GM12878 (cell line): ENCODE results near the gene ISM1.

ENCODE experiments used
- ATF3 ChIP-seq: IDR thresholded peaks from 2 replicates; pipeline ENCODE4 v1.6.1; 2011; ENCODE audit warnings: low read depth, mild to moderate bottlenecking, low read length, moderate library complexity, borderline replicate concordance; ENCODE audit errors: extremely low read depth
- BHLHE40 ChIP-seq, 2 experiments: fragments of 450-650 bp in 1 of 2; IDR thresholded peaks; 2 replicates each; pipeline ENCODE4 v1.6.1; 2011 to 2017; ENCODE audit warnings: low read depth in 2 of 2, borderline replicate concordance in 1 of 2, improper control_type of control experiment in 1 of 2, low read length in 1 of 2, mild to moderate bottlenecking in 1 of 2
- CTCF ChIP-seq, 3 experiments: IDR thresholded peaks in 2 of 3; conservative IDR thresholded peaks in 1 of 3; 2 replicates each; pipeline ENCODE4 v1.5.1; 2011; ENCODE audit warnings: low read depth in 3 of 3, low read length in 3 of 3, mild to moderate bottlenecking in 3 of 3, control low read depth in 2 of 3, moderate library complexity in 2 of 3, inconsistent platforms in 1 of 3, mixed read lengths in 1 of 3; ENCODE audit not compliant: control insufficient read depth in 2 of 3, insufficient read depth in 1 of 3; ENCODE audit errors: extremely low read depth in 1 of 3
- E2F8 ChIP-seq: fragments of 450-650 bp; IDR thresholded peaks from 2 replicates; pipeline ENCODE4 v1.6.1; 2018; ENCODE audit warnings: mild to moderate bottlenecking, low read depth, moderate library complexity; ENCODE audit not compliant: partially characterized antibody
- EZH2 ChIP-seq: IDR thresholded peaks from 2 replicates; pipeline ENCODE4 v1.6.1; 2012; ENCODE audit warnings: low read depth, mild to moderate bottlenecking, control low read depth, inconsistent platforms, low read length, borderline replicate concordance; ENCODE audit not compliant: control insufficient read depth
- POLR2AphosphoS5 ChIP-seq: IDR thresholded peaks from 2 replicates; pipeline ENCODE4 v1.6.1; 2011; ENCODE audit warnings: mild to moderate bottlenecking, low read length, inconsistent platforms
- SMAD5 ChIP-seq: IDR thresholded peaks from 2 replicates; pipeline ENCODE4 v1.6.1; 2016; ENCODE audit warnings: antibody characterized with exemption, low read depth
- SREBF1 ChIP-seq: IDR thresholded peaks from 2 replicates; pipeline ENCODE4 v1.6.1; 2012; ENCODE audit warnings: mild to moderate bottlenecking, low read length
- USF2 ChIP-seq: IDR thresholded peaks from 2 replicates; pipeline ENCODE4 v1.6.1; 2011; ENCODE audit warnings: low read depth, low read length, improper control_type of control experiment, borderline replicate concordance
- ZBTB40 ChIP-seq: fragments of 450-650 bp; IDR thresholded peaks from 2 replicates; pipeline ENCODE4 v1.6.1; 2016; ENCODE audit warnings: mild to moderate bottlenecking, moderate library complexity, borderline replicate concordance

GRCh38 chr20:13313201-13313600, 92.1 kb downstream of the ISM1 start:
- TF ChIP-seq USF2 (no peak), SMAD5 (no peak), EZH2 (no peak), POLR2AphosphoS5 (no peak), CTCF (IDR thresholded peaks at IDR 0.05 in 2 of 3, conservative IDR thresholded peaks at IDR 0.05 in 1 of 3; ENCODE audit: control insufficient read depth in 2 of 3, extremely low read depth in 1 of 3, insufficient read depth in 1 of 3, low read depth in 3 of 3, low read length in 3 of 3) (no peak), ATF3 (no peak), E2F8 (no peak), SREBF1 (no peak), BHLHE40 (IDR thresholded peaks at IDR 0.05; ENCODE audit: borderline replicate concordance in 1 of 2, low read depth in 2 of 2, low read length in 1 of 2) (no peak), ZBTB40 (no peak)
